Esophagus squamous epithelium (tissue), 5 donors: ENCODE data around the gene EGFL6. TPM values are rescaled to one million over a fixed set of nuclear protein-coding genes. Genes with fewer than 3 reads are reported as not detected.
A peak's percentile ranks its signal among the peaks of the same experiment; 100 is the strongest.

Source experiments
- DNase-seq: peaks from one replicate; lab custom pipeline; 2025; lab: John Stamatoyannopoulos, UW
- H3K27ac ChIP-seq, 4 donors: fragments of 200-600 bp; sonication (generic); one replicate each; pipeline ENCODE4 v1.5.1; 2016 to 2019; ENCODE audit warnings: mild to moderate bottlenecking in 1 of 4
- H3K27me3 ChIP-seq, 4 donors: fragments of 200-600 bp; sonication (generic); 1 replicate in 3 of 4; 2 replicates in 1 of 4; pipeline versions ENCODE4 v1.5.1 to v1.6.0; 2017 to 2021; ENCODE audit warnings: antibody characterized with exemption in 1 of 4
- H3K36me3 ChIP-seq, 3 donors: fragments of 200-600 bp; sonication (generic); one replicate each; pipeline ENCODE4 v1.5.1; 2016 to 2019
- H3K4me1 ChIP-seq, 3 donors: fragments of 200-600 bp; sonication (generic); one replicate each; pipeline ENCODE4 v1.5.1; 2017 to 2019
- H3K4me3 ChIP-seq, 4 donors: fragments of 200-600 bp; sonication (generic); 1 replicate in 3 of 4; 2 replicates in 1 of 4; pipeline ENCODE4 v1.5.1; 2016 to 2019; ENCODE audit warnings: mild to moderate bottlenecking in 2 of 4, moderate library complexity in 1 of 4
- H3K9me3 ChIP-seq, 3 donors: fragments of 200-600 bp; sonication (generic); one replicate each; pipeline ENCODE4 v1.5.1; 2016 to 2019
- POLR2A ChIP-seq, 4 donors: fragments of 450-650 bp; IDR thresholded peaks; one replicate each; pipeline ENCODE4 v1.6.1; 2017; ENCODE audit warnings: antibody characterized with exemption in 4 of 4, mild to moderate bottlenecking in 4 of 4, moderate library complexity in 3 of 4
- WGBS, 2 donors: methylation state at CpG; one replicate each; pipeline ENCODE4 v1.1.5; 2018; 5-methylcytosine and 5-hydroxymethylcytosine counted together
- intact Hi-C: fragments of 100-400 bp; cut with DNase I; formaldehyde crosslinking; loops from one replicate; pipeline ENCODE4 v1.15.0; 2022
- total RNA-seq, 4 donors: library from RNA; depleted of rRNA; stranded (reverse); fragments of >200 nt; gene quantifications; one replicate each; pipeline ENCODE4 v1.1.0, GENCODE V29; 2016
- TF ChIP-seq, protein P1 (sequence below), 6 experiments: fragments of 450-650 bp in 4 of 6; fragments of 200-600 bp in 2 of 6; sonication (generic) in 2 of 6; IDR thresholded peaks; one replicate each; pipeline ENCODE4 v1.5.1; 2016 to 2019; ENCODE audit warnings: antibody characterized with exemption in 6 of 6, mild to moderate bottlenecking in 4 of 6, moderate library complexity in 4 of 6
- donor health status: DM: yes; HTN: yes; CAD: no.

EGFL6 gene
- total RNA-seq, 4 donors from 2014 or later = 0.92 to 6.8 (median 1.8) TPM

DNA sequence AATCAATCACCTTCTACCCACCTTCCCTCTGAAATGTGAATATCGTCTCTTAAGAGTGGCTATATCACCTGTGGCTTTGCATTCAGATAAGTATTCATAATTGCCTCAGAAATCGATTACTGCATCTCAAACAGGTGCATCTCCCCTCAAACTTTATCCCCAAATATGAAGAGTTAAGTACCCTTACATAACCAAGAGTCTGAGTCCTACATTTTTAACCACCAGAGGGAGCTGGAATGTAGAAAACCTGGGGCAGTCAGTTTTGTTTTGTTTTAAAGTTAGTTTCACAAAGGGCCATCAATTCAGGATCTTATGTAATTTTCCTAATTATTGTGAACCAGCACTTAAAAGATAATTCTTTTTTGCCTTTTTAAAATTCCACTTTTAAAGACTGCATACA, 89.2 kb downstream of the EGFL6 start:
- H3K4me3 ChIP-seq = no peak overlapping the region
- H3K27me3 ChIP-seq = no peaks in the 10 kb centered on the region
- WGBS, 2 donors = 11 to 12% methylated on average over 2 of the region's 2 CpGs
- intact Hi-C loops = loop anchor here (5.0 kb wide), 2 partner anchors 84 to 374 kb away; no protein-coding TSS in a partner anchor
- H3K27ac ChIP-seq = peak overlapping the region in 3 of 4 donors; percentile 7 to 55 (median 11)
- H3K36me3 ChIP-seq = no peaks in the 10 kb centered on the region
- no peaks in the 10 kb centered on the region for H3K9me3 ChIP-seq
- peaks cover 0 to 14% (median 0%) of the 10 kb centered on the region in 3 donors for H3K4me1 ChIP-seq
- DNase-seq = no peak
- no peak for TF ChIP-seq POLR2A (IDR thresholded peaks at IDR 0.05)
- TF ChIP-seq, protein P1, sequence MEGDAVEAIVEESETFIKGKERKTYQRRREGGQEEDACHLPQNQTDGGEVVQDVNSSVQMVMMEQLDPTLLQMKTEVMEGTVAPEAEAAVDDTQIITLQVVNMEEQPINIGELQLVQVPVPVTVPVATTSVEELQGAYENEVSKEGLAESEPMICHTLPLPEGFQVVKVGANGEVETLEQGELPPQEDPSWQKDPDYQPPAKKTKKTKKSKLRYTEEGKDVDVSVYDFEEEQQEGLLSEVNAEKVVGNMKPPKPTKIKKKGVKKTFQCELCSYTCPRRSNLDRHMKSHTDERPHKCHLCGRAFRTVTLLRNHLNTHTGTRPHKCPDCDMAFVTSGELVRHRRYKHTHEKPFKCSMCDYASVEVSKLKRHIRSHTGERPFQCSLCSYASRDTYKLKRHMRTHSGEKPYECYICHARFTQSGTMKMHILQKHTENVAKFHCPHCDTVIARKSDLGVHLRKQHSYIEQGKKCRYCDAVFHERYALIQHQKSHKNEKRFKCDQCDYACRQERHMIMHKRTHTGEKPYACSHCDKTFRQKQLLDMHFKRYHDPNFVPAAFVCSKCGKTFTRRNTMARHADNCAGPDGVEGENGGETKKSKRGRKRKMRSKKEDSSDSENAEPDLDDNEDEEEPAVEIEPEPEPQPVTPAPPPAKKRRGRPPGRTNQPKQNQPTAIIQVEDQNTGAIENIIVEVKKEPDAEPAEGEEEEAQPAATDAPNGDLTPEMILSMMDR (IDR thresholded peaks at IDR 0.05) = peak; percentile 59 to 79 (median 70)

DNA sequence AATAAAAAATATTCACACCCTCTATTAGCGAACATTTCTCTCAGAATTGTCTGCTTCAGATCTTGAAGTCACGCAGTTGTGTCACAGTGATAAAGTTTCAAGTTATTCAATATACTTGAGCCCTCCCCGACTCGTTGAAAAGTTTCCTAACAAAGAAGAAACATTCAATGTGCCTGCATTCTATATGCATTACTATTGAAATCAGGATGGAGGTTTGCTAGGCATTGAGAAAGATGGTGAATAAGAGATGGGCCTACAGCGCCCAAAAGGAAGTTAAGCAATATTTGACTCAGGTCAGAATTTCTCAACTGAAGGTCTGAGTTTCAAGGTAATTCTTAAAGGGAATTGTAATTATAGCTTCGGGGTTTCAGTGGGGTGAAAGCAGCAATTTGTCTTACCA, 89.7 kb downstream of the EGFL6 start:
- intact Hi-C loops = loop anchor here (5.0 kb wide), 2 partner anchors 83 to 373 kb away; no protein-coding TSS in a partner anchor
- Histone ChIP-seq H3K36me3 (no peaks in the 10 kb centered on the region), H3K9me3 (no peaks in the 10 kb centered on the region), H3K4me1 (peaks cover 0 to 9% (median 0%) of the 10 kb centered on the region in 3 donors), H3K4me3 (no peak overlapping the region), H3K27me3 (no peaks in the 10 kb centered on the region), H3K27ac (peak overlapping the region in 3 of 4 donors; percentile 7 to 55 (median 11))
- TF ChIP-seq, protein P1 (IDR thresholded peaks at IDR 0.05) = no peak
- TF ChIP-seq POLR2A (IDR thresholded peaks at IDR 0.05) = no peak
- 19 to 20% methylated on average over 6 of the region's 6 CpGs for WGBS, 2 donors
- no peak for DNase-seq

DNA sequence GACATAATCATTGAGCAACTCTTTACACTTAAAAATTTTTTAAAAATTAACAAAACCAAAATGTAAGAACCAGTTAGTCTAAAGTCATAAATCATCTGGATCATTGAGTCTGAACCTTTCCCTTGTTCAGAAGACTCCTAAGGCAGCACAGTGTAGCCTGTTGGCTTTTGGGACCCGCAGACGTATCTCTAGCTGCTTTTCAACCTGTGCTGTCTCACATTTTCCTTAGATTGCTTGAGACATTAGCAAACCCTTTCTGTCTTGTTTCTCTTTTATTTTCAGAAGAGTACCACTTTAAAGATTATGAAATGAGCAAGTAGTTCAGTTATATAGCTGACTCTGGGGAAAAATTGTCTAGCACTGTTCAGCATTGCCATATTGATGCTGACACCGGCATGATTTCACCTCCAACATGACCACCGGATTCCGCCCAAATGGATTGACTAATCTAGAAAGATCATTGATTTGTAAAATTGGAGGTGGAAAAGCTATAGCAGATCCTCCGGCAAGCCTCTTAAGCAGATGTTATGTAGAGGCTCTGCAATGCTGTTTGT, 92.4 kb downstream of the EGFL6 start:
- H3K27ac ChIP-seq = peak overlapping the region in 2 of 4 donors; percentile 18 to 60
- H3K27me3 ChIP-seq = no peaks in the 10 kb centered on the region
- H3K4me3 ChIP-seq = peak overlapping the region in 1 of 4 donors; percentile 38
- intact Hi-C loops = no loop called here
- 82 to 87% methylated on average over 6 of the region's 6 CpGs for WGBS, 2 donors
- TF ChIP-seq, protein P1 (IDR thresholded peaks at IDR 0.05) = no peak
- no peak for TF ChIP-seq POLR2A (IDR thresholded peaks at IDR 0.05)
- H3K9me3 ChIP-seq = no peaks in the 10 kb centered on the region
- no peaks in the 10 kb centered on the region for H3K36me3 ChIP-seq
- DNase-seq = no peak
- peaks cover 0 to 6% (median 0%) of the 10 kb centered on the region in 3 donors for H3K4me1 ChIP-seq

DNA sequence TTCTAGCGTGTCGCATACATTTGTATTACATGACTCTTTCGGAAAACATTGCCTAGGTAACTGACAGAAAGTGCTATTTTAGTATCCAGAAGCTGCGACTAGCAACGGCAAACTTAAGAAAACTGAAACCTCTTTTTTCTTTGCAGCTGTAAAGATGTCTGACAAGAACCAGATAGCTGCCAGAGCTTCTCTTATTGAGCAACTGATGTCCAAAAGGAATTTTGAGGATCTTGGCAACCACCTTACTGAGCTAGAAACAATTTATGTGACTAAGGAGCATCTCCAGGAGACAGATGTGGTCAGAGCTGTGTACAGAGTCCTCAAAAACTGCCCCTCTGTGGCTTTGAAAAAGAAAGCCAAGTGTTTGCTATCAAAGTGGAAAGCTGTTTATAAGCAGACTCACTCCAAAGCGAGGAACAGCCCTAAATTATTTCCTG, 93.0 kb downstream of the EGFL6 start:
- peaks cover 0 to 6% (median 0%) of the 10 kb centered on the region in 3 donors for H3K4me1 ChIP-seq
- WGBS, 2 donors = 68 to 83% methylated on average over 2 to 6 of the region's 6 CpGs
- no peaks in the 10 kb centered on the region for H3K27me3 ChIP-seq
- H3K27ac ChIP-seq = peak overlapping the region in 2 of 4 donors; percentile 18 to 60
- no peaks in the 10 kb centered on the region for H3K36me3 ChIP-seq
- no peak for DNase-seq
- TF ChIP-seq POLR2A (IDR thresholded peaks at IDR 0.05) = no peak
- TF ChIP-seq, protein P1 (IDR thresholded peaks at IDR 0.05) = no peak
- H3K4me3 ChIP-seq = peak overlapping the region in 1 of 4 donors; percentile 38
- H3K9me3 ChIP-seq = no peaks in the 10 kb centered on the region
- intact Hi-C loops = no loop called here

DNA sequence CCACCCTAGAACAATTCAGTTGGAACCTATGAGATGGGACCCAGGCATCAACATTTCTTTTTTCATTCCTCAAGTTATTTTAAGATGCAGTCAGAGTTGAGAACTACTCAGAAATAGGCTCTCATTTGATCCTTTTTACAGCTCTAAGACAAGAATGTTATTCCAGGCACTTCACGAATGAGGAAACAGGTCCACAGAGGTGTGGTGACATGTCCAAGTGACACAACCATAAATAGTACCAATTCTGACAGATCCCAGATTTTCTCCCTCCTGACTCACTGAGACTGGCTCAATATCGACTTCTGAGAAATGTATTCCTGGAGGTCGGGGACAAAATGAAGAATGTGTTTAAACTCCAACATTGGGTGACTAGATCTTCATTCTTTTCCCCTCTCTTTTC, 94.6 kb downstream of the EGFL6 start:
- Histone ChIP-seq H3K4me1 (peaks cover 0 to 13% (median 0%) of the 10 kb centered on the region in 3 donors), H3K27me3 (no peaks in the 10 kb centered on the region), H3K36me3 (no peaks in the 10 kb centered on the region), H3K9me3 (no peaks in the 10 kb centered on the region), H3K27ac (no peak overlapping the region), H3K4me3 (no peak overlapping the region)
- intact Hi-C loops = no loop called here
- TF ChIP-seq POLR2A (IDR thresholded peaks at IDR 0.05) = no peak
- TF ChIP-seq, protein P1 (IDR thresholded peaks at IDR 0.05) = no peak
- no peak for DNase-seq
- WGBS, 2 donors = 32 to 52% methylated on average over 3 of the region's 3 CpGs
